Nucleus accumbens (tissue), 56 donors: ENCODE data around the gene CHN1.

Source experiments
- DNase-seq, 56 donors: peaks; one replicate each; lab custom pipeline; 2025; lab: John Stamatoyannopoulos, UW

The CHN1 gene

GRCh38 chr2:174836377-174836994 is 168.7 kb downstream of the CHN1 start:
- no peak for DNase-seq

- DNase-seq = no peak
Measured at GRCh38 chr2:174835797-174836255, 169.4 kb downstream of the CHN1 start.

- DNase-seq = no peak
Measured at GRCh38 chr2:174833737-174834136, 171.4 kb downstream of the CHN1 start.

- DNase-seq = no peak
Measured at GRCh38 chr2:174830561-174830960, 174.6 kb downstream of the CHN1 start.

GRCh38 chr2:174829550-174829949 is 175.6 kb downstream of the CHN1 start:
- peak in 1 of 56 donors; percentile 36 for DNase-seq

- no peak for DNase-seq
Measured at GRCh38 chr2:174827371-174828369, 177.5 kb downstream of the CHN1 start.

- no peak for DNase-seq
Measured at GRCh38 chr2:174826051-174826450, 179.1 kb downstream of the CHN1 start.

- no peak for DNase-seq
Measured at GRCh38 chr2:174824068-174824467, 181.1 kb downstream of the CHN1 start.

- no peak for DNase-seq
Measured at GRCh38 chr2:174821628-174822027, 183.6 kb downstream of the CHN1 start.

- DNase-seq = peak in 2 of 56 donors; percentile 2 to 36
Measured at GRCh38 chr2:174820361-174820760, 184.8 kb downstream of the CHN1 start.

- DNase-seq = no peak
Measured at GRCh38 chr2:174815526-174815925, 189.7 kb downstream of the CHN1 start.

GRCh38 chr2:174812037-174812436 is 193.1 kb downstream of the CHN1 start:
- DNase-seq = no peak

GRCh38 chr2:174807931-174808330 is 197.2 kb downstream of the CHN1 start:
- no peak for DNase-seq

GRCh38 chr2:174805803-174806202 is 199.4 kb downstream of the CHN1 start:
- DNase-seq = no peak

- no peak for DNase-seq
Measured at GRCh38 chr2:174802459-174802858, 202.7 kb downstream of the CHN1 start.

GRCh38 chr2:174800436-174801205 is 204.6 kb downstream of the CHN1 start:
- no peak for DNase-seq

- no peak for DNase-seq
Measured at GRCh38 chr2:174798801-174799200, 206.4 kb downstream of the CHN1 start.

- DNase-seq = no peak
Measured at GRCh38 chr2:174797781-174798276, 207.4 kb downstream of the CHN1 start.

GRCh38 chr2:174796319-174796771 is 208.8 kb downstream of the CHN1 start:
- no peak for DNase-seq

- DNase-seq = no peak
Measured at GRCh38 chr2:174794851-174795374, 210.3 kb downstream of the CHN1 start.
